Naive thymus-derived CD4-positive, alpha-beta T cell (primary cell): ENCODE measurements around the gene FST. TPM values are rescaled to one million over a fixed set of nuclear protein-coding genes. Genes with fewer than 3 reads are reported as not detected.

Source experiments
- ATAC-seq: fragments of 150-1000 bp; cut with Tn5 transposase; 2 replicates; pipeline ENCODE4 v1.10.0; 2021; ENCODE audit warnings: mild to moderate bottlenecking, moderate library complexity
- CTCF ChIA-PET: fragments of 350-600 bp; sonication (Branson Sonifier 250); formaldehyde crosslinking; loops from one replicate; lab custom pipeline; 2021; ENCODE audit warnings: antibody characterized with exemption; lab: Charles Lee
- POLR2A ChIA-PET: fragments of 350-600 bp; sonication (Branson Sonifier 250); formaldehyde crosslinking; loops from one replicate; lab custom pipeline; 2021; ENCODE audit warnings: antibody characterized with exemption, inconsistent platforms; lab: Charles Lee
- DNase-seq, 9 donors: peaks; one replicate each; pipeline versions ENCODE4 v3.0.0 to v3.0.0-alpha.2; 2020 to 2022; ENCODE audit warnings: mixed read lengths in 1 of 9
- H3K27ac ChIP-seq: one replicate; pipeline ENCODE4 v1.7.0; 2013; ENCODE audit warnings: mild to moderate bottlenecking, low read depth, low read length, moderate library complexity
- H3K27me3 ChIP-seq, 2 donors: one replicate each; pipeline ENCODE4 v1.7.0; 2013; ENCODE audit warnings: low read length in 2 of 2, mild to moderate bottlenecking in 2 of 2, moderate library complexity in 2 of 2; ENCODE audit not compliant: control insufficient read depth in 2 of 2, insufficient read depth in 2 of 2
- H3K36me3 ChIP-seq, 3 experiments: 1 replicate in 2 of 3; 2 replicates in 1 of 3; pipeline ENCODE4 v1.7.0; 2013; ENCODE audit warnings: low read length in 3 of 3, mild to moderate bottlenecking in 3 of 3, moderate library complexity in 1 of 3; ENCODE audit not compliant: insufficient read depth in 3 of 3, control insufficient read depth in 2 of 3
- H3K4me1 ChIP-seq, 2 donors: one replicate each; pipeline ENCODE4 v1.7.0; 2013; ENCODE audit warnings: low read length in 2 of 2, mild to moderate bottlenecking in 2 of 2, moderate library complexity in 1 of 2; ENCODE audit not compliant: control insufficient read depth in 2 of 2, insufficient read depth in 2 of 2
- H3K4me3 ChIP-seq: 2 replicates; pipeline ENCODE4 v1.7.0; 2013; ENCODE audit warnings: mild to moderate bottlenecking, low read length
- H3K9me3 ChIP-seq, 3 experiments: 1 replicate in 2 of 3; 2 replicates in 1 of 3; pipeline ENCODE4 v1.7.0; 2013; ENCODE audit warnings: low read length in 3 of 3; ENCODE audit not compliant: control insufficient read depth in 2 of 3
- H3K27ac Mint-ChIP-seq, 9 donors: one replicate each; pipeline ENCODE4 v1.8.0; 2020 to 2022; ENCODE audit warnings: mixed read lengths in 9 of 9, mild to moderate bottlenecking in 8 of 9, moderate library complexity in 5 of 9, inconsistent platforms in 2 of 9
- H3K27me3 Mint-ChIP-seq, 5 donors: one replicate each; pipeline ENCODE4 v1.8.0; 2021 to 2022; ENCODE audit warnings: mixed read lengths in 5 of 5, mild to moderate bottlenecking in 1 of 5
- H3K36me3 Mint-ChIP-seq, 5 donors: one replicate each; pipeline ENCODE4 v1.8.0; 2020 to 2022; ENCODE audit warnings: mixed read lengths in 5 of 5, mild to moderate bottlenecking in 3 of 5, inconsistent platforms in 1 of 5
- H3K4me1 Mint-ChIP-seq, 7 donors: one replicate each; pipeline ENCODE4 v1.8.0; 2020 to 2022; ENCODE audit warnings: mixed read lengths in 7 of 7, mild to moderate bottlenecking in 3 of 7, inconsistent platforms in 1 of 7
- H3K4me3 Mint-ChIP-seq, 10 donors: one replicate each; pipeline ENCODE4 v1.8.0; 2020 to 2022; ENCODE audit warnings: mild to moderate bottlenecking in 10 of 10, mixed read lengths in 10 of 10, moderate library complexity in 6 of 10, inconsistent platforms in 2 of 10
- H3K9me3 Mint-ChIP-seq, 11 donors: one replicate each; pipeline ENCODE4 v1.8.0; 2020 to 2022; ENCODE audit warnings: mixed read lengths in 11 of 11, mild to moderate bottlenecking in 4 of 11, inconsistent platforms in 1 of 11, moderate library complexity in 1 of 11
- intact Hi-C, 2 donors: fragments of 100-400 bp; cut with micrococcal nuclease; formaldehyde crosslinking; loops; one replicate each; pipeline ENCODE4 v1.15.1; 2023
- polyA plus RNA-seq, 2 donors: library from polyadenylated mRNA; unstranded; fragments of 300-500 nt; fragmentation: Illumina TruSeq; gene quantifications; one replicate each; pipeline ENCODE4 v1.2.3, GENCODE V29; 2021
- total RNA-seq, 6 experiments: library from RNA in 5 of 6; stranded (reverse) in 5 of 6; gene quantifications; 1 replicate in 5 of 6; 2 replicates in 1 of 6; pipeline ENCODE4 v1.2.3 and lab custom pipeline; 2021 to 2026

The FST gene
- total and polyA plus RNA-seq, 7 experiments from 2014 or later: 0.34 to 1.9 (median 1.0) TPM; not detected in 1

DNA sequence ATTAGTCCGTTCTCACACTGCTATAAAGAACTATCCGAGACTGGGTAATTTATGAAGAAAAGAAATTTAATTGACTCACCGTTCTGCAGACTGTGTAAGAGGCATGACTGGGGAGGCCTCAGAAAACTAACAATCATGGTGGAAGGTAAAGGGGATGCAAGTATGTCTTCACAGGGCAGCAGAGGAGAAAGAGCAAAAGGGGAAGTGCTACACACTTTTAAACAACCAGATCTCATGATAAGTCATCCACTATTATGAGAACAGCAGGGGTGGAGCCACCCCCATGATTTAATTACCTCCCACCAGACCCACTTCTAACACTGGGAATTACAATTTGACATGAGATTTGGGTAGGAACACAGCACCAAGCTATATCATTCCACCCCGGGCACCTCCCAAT lies 26.6 kb downstream of the FST start:
- H3K9me3 ChIP-seq: peaks cover 0 to 4% (median 0%) of the 10 kb centered on the region in 3 experiments
- Mint-ChIP-seq H3K27me3 (peaks cover 8 to 26% (median 20%) of the 10 kb centered on the region in 5 donors), H3K4me3 (no peak overlapping the region), H3K9me3 (peaks cover 6 to 49% (median 18%) of the 10 kb centered on the region in 11 donors), H3K27ac (no peak overlapping the region), H3K4me1 (no peaks in the 10 kb centered on the region), H3K36me3 (peaks cover 0 to 7% (median 0%) of the 10 kb centered on the region in 5 donors)
- ChIA-PET CTCF (no interaction called here), POLR2A (no interaction called here)
- DNase-seq: no peak
- intact Hi-C loops: no loop called here
- ATAC-seq: no peak
- H3K27ac ChIP-seq: no peak overlapping the region
- no peaks in the 10 kb centered on the region for H3K27me3 ChIP-seq
- no peaks in the 10 kb centered on the region for H3K4me1 ChIP-seq
- no peaks in the 10 kb centered on the region for H3K36me3 ChIP-seq
- no peak overlapping the region for H3K4me3 ChIP-seq

DNA sequence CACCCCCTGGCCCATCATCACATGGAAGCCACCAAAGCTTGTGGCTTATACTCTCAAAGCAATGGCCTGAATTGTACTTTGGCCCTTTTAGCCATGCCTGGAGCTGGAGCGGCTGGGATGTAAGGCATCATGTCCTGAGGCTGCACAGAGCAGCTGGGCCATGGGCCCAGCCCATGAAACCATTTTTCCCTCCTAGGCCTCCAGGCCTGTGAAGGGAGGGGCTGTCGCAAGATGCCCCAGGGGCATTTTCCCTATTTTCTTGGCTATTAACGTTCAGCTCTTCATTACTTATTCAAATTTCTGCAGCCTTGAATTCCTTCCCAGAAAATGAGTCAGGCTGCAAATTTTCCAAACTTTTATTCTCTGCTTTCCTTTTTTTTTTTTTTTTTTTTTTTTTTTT lies 27.7 kb downstream of the FST start:
- ChIA-PET CTCF (no interaction called here), POLR2A (no interaction called here)
- Mint-ChIP-seq H3K36me3 (peaks cover 0 to 7% (median 0%) of the 10 kb centered on the region in 5 donors), H3K4me1 (no peaks in the 10 kb centered on the region), H3K27me3 (peaks cover 3 to 23% (median 12%) of the 10 kb centered on the region in 5 donors), H3K9me3 (peaks cover 6 to 58% (median 21%) of the 10 kb centered on the region in 11 donors), H3K27ac (no peak overlapping the region), H3K4me3 (no peak overlapping the region)
- intact Hi-C loops: no loop called here
- DNase-seq (no peak), ATAC-seq (no peak)
- no peak overlapping the region for H3K27ac ChIP-seq
- no peaks in the 10 kb centered on the region for H3K4me1 ChIP-seq
- H3K9me3 ChIP-seq: peaks cover 0 to 4% (median 0%) of the 10 kb centered on the region in 3 experiments
- no peaks in the 10 kb centered on the region for H3K27me3 ChIP-seq
- no peak overlapping the region for H3K4me3 ChIP-seq
- H3K36me3 ChIP-seq: no peaks in the 10 kb centered on the region

DNA sequence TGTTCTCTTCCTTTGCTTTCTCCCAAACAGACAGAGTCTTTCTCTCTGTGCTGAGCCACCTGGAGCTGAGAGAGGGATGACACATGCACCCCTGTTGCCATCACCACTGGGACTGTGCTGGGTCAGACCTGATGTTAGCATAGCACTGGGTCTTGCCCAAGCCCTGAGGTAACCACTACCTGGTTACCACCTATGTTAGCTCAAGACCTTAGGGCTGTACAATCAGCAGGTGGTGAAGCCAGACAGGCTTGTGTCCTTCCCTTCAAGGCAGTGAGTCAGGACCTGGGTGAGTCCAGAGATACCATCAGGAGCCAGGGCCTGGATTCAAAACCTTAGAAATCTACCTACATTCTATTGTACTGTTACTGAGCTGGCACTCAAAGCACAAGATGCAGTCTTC lies 32.1 kb downstream of the FST start:
- peaks cover 6 to 50% (median 20%) of the 10 kb centered on the region in 11 donors for H3K9me3 Mint-ChIP-seq
- Histone ChIP-seq H3K4me3 (no peak overlapping the region), H3K4me1 (no peaks in the 10 kb centered on the region), H3K27me3 (no peaks in the 10 kb centered on the region), H3K9me3 (peaks cover 0 to 4% (median 0%) of the 10 kb centered on the region in 3 experiments), H3K36me3 (no peaks in the 10 kb centered on the region), H3K27ac (no peak overlapping the region)
- no peak for ATAC-seq
- no peak overlapping the region for H3K27ac Mint-ChIP-seq
- H3K4me3 Mint-ChIP-seq: no peak overlapping the region
- H3K36me3 Mint-ChIP-seq: peaks cover 0 to 7% (median 0%) of the 10 kb centered on the region in 5 donors
- peaks cover 3 to 18% (median 9%) of the 10 kb centered on the region in 5 donors for H3K27me3 Mint-ChIP-seq
- POLR2A ChIA-PET: no interaction called here
- intact Hi-C loops: no loop called here
- no peak for DNase-seq
- H3K4me1 Mint-ChIP-seq: no peaks in the 10 kb centered on the region
- CTCF ChIA-PET: no interaction called here

DNA sequence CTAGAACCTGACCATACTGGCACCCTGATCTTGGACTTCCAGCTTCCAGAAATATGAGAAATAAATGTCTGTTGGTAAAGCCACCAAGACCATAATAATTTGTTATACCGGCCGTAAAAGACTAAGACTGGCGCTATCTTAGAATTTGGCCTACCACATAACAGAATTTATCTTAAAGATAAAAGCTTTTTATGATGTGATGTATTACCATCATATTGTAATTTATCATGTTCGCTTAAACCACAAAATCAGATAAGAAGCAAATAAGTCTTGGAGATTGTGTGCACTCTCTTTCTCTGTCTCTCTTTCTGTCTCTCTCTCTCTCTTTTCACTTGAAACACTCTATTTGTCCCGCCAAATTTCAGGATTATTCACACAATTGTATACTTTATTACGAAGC lies 35.6 kb downstream of the FST start:
- CTCF ChIA-PET: no interaction called here
- no peak for ATAC-seq

DNA sequence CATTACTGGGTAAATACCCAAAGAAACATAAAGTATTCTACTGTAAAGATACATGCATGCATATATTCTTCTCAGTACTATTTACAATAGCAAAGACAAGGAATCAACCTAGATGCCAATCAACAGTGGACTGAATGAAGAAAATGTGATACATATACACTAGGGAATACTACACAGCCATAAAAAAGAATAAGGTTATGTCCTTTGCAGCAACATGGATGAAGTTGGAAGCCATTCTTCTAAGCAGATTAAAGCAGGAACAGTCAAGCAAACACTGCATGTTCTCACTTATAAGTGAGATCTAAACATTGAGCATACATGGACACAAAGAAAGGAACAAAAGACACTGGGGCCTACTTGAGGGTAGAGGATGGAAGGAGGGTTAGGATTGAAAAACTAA lies 40.4 kb downstream of the FST start:
- Mint-ChIP-seq H3K4me1 (no peaks in the 10 kb centered on the region), H3K27ac (no peak overlapping the region), H3K4me3 (no peak overlapping the region), H3K36me3 (no peaks in the 10 kb centered on the region), H3K9me3 (peaks cover 0 to 14% (median 6%) of the 10 kb centered on the region in 11 donors), H3K27me3 (peaks cover 5 to 30% (median 14%) of the 10 kb centered on the region in 5 donors)
- no peaks in the 10 kb centered on the region for H3K27me3 ChIP-seq
- no peaks in the 10 kb centered on the region for H3K9me3 ChIP-seq
- no peak overlapping the region for H3K27ac ChIP-seq
- DNase-seq (no peak), ATAC-seq (no peak)
- no peak overlapping the region for H3K4me3 ChIP-seq
- POLR2A ChIA-PET: no interaction called here
- H3K4me1 ChIP-seq: no peaks in the 10 kb centered on the region
- CTCF ChIA-PET: no interaction called here
- H3K36me3 ChIP-seq: no peaks in the 10 kb centered on the region
- intact Hi-C loops: no loop called here

More for the DNA sequence above, 35.6 kb downstream of the FST start:
- Histone ChIP-seq H3K36me3 (no peaks in the 10 kb centered on the region), H3K9me3 (no peaks in the 10 kb centered on the region), H3K27me3 (no peaks in the 10 kb centered on the region), H3K4me3 (no peak overlapping the region), H3K4me1 (no peaks in the 10 kb centered on the region), H3K27ac (no peak overlapping the region)
- no peak for DNase-seq
- Mint-ChIP-seq H3K4me3 (peak overlapping the region in 1 of 10 donors; percentile 2), H3K36me3 (no peaks in the 10 kb centered on the region), H3K27ac (no peak overlapping the region), H3K4me1 (no peaks in the 10 kb centered on the region), H3K9me3 (peaks cover 0 to 28% (median 13%) of the 10 kb centered on the region in 11 donors), H3K27me3 (peaks cover 9 to 42% (median 19%) of the 10 kb centered on the region in 5 donors)
- intact Hi-C loops: no loop called here
- POLR2A ChIA-PET: no interaction called here

Other genes starting within 250 kb of the FST start
- 10 to 100 TPM; 23.4 to 54.8 (median 35.6) TPM for gene NDUFS4, start 80.0 kb downstream of the FST start, total RNA-seq
- gene NDUFS4, start 80.0 kb downstream of the FST start, polyA plus RNA-seq: 100 to 1,000 TPM; 100 to 117 TPM